ENCODE data around the gene GPR62. TPM values are rescaled to one million over a fixed set of nuclear protein-coding genes. Genes with fewer than 3 reads are reported as not detected.

Gene GPR62
- total and polyA plus RNA-seq, 9 donors, result 0.15 to 0.83 (median 0.30) TPM

GRCh38 chr3:51934991-51935885, 19.9 kb upstream of the GPR62 start:
- intact Hi-C loops (cut with DNase I), result no loop called here
- 88 to 90% (median 89%) methylated on average over 28 of the region's 28 CpGs for whole genome bisulfite sequencing, 3 donors
- Histone ChIP-seq H3K4me1 (ENCODE audit: insufficient read depth) (no peaks in the 10 kb centered on the region), H3K4me3 (no peak overlapping the region), H3K36me3 (no peaks in the 10 kb centered on the region), H3K27ac (no peak overlapping the region), H3K9me3 (no peaks in the 10 kb centered on the region), H3K27me3 (no peaks in the 10 kb centered on the region)
- DNase-seq, result no peak
- TF ChIP-seq EP300 (IDR thresholded peaks at IDR 0.05), result no peak
- no peak for TF ChIP-seq POLR2A (IDR thresholded peaks at IDR 0.05)
- TF ChIP-seq, protein P1, sequence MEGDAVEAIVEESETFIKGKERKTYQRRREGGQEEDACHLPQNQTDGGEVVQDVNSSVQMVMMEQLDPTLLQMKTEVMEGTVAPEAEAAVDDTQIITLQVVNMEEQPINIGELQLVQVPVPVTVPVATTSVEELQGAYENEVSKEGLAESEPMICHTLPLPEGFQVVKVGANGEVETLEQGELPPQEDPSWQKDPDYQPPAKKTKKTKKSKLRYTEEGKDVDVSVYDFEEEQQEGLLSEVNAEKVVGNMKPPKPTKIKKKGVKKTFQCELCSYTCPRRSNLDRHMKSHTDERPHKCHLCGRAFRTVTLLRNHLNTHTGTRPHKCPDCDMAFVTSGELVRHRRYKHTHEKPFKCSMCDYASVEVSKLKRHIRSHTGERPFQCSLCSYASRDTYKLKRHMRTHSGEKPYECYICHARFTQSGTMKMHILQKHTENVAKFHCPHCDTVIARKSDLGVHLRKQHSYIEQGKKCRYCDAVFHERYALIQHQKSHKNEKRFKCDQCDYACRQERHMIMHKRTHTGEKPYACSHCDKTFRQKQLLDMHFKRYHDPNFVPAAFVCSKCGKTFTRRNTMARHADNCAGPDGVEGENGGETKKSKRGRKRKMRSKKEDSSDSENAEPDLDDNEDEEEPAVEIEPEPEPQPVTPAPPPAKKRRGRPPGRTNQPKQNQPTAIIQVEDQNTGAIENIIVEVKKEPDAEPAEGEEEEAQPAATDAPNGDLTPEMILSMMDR (IDR thresholded peaks at IDR 0.05), result no peak

DNA sequence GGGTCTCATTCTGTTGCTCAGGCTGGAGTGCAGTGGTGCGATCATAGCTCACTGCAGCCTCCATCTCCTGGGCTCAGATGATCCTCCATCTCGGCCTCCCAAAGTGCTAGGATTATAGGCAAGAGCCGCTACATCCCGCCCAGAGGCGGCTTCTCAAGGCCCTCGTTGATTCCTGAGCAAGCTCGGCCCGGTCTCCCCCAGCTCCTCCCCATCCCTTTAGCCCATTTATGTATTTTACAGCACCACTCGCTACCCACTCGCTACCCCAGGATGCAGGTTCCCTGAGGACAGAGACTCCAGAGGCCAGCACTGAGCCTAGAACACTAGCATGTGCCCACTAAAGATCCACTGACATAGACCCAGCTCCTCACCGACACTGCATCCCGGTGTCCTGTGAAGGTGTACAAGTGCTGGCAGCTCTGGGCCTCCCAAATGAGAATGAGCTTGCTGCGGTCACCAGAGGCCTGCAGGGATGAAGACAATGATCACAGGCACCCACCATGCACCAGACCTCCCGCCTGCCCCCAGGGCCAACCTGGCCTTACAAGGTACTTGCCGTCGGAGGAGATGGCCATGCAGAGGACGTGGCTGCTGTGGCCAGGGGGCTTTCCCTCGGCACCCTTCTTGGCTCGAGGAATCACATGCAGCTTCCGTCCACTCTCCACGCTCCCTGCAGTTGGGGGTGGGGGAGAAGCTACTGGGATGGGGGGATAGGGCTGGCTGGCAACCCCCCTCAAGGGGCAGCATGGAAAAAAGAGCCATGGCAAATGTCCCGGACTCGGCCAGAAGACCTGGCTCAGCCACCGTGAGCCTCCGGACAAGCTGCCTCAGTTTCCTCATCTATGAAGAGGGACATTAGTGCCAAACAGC, 19.1 kb upstream of the GPR62 start:
- Histone ChIP-seq H3K27ac (no peak overlapping the region), H3K4me1 (ENCODE audit: insufficient read depth) (peaks cover 4% of the 10 kb centered on the region), H3K36me3 (no peaks in the 10 kb centered on the region), H3K9me3 (no peaks in the 10 kb centered on the region), H3K4me3 (no peak overlapping the region), H3K27me3 (no peaks in the 10 kb centered on the region)
- DNase-seq, result peak in 1 of 5 donors; percentile 12
- intact Hi-C loops (cut with DNase I), result no loop called here
- 94 to 95% (median 95%) methylated on average over 25 of the region's 25 CpGs for WGBS, 3 donors
- TF ChIP-seq, protein P1 (IDR thresholded peaks at IDR 0.05), result no peak
- TF ChIP-seq EP300 (IDR thresholded peaks at IDR 0.05) (no peak), POLR2A (IDR thresholded peaks at IDR 0.05) (no peak)

DNA sequence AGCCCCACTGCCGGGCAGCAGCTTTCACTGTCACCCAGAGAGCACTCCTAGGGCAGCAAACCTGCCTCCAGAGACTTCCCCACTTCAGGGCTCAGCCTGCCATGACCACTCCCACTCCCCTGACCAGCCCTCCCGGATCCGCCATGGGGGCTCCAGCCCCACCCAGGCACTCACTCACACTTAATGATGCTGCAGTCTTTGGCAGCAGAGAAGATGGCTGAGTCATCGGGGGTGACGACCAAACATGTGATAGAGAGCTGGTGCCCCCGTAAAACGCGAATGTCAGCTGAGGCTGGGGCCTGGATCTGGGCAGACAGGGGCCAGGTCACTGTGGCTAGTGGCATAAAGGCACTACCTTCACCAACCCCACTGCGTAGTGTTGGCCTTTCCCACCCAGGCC, 18.2 kb upstream of the GPR62 start:
- Histone ChIP-seq H3K27me3 (no peaks in the 10 kb centered on the region), H3K4me1 (ENCODE audit: insufficient read depth) (peaks cover 4% of the 10 kb centered on the region), H3K4me3 (no peak overlapping the region), H3K36me3 (no peaks in the 10 kb centered on the region), H3K27ac (no peak overlapping the region), H3K9me3 (no peaks in the 10 kb centered on the region)
- intact Hi-C loops (cut with DNase I), result no loop called here
- TF ChIP-seq, protein P1 (IDR thresholded peaks at IDR 0.05), result no peak
- TF ChIP-seq POLR2A (IDR thresholded peaks at IDR 0.05) (no peak), EP300 (IDR thresholded peaks at IDR 0.05) (no peak)
- 70 to 79% (median 77%) methylated on average over 9 of the region's 9 CpGs for WGBS, 3 donors
- DNase-seq, result peak in 1 of 5 donors; percentile 16

DNA sequence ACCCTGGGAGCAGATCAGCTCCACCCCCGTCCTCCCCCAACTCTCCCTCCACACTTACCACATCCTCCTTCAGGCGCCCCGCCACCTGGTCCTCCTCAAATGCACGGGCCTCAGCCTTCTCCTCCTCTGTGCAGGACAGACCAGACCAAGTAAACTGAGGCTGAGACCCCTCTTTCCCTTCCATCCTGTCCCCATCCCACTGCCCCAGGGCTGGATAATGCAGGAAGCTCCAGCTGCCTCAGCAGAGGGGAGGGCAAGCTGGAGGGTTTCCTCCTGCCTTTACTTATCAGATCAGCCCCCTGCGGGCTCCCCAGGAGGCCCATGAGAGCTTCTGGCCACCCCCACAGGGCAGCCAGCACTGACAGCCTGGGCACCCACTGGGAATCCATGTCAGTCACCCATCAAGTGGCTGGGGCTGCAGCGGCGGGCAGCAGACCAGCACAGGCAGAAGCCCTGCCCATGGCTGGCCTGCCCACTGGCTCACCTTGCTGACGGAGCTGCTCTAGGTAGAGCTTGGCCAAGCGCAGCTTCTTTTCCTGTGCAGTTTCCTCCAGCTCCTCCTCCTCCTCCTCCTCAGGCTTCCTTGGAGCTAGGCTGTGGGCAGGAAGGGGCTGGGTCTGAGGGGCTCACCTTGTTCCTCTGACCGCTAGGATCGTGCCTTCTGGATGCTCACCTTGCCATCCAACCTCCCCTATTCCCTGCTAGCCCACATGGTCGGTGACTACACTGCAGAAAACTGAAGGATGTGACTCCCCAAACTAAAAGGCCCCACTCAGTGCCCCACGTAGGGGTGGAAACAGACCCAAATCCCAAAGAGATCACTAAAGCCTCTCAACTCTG, 17.4 kb upstream of the GPR62 start:
- Histone ChIP-seq H3K4me3 (no peak overlapping the region), H3K36me3 (no peaks in the 10 kb centered on the region), H3K27me3 (no peaks in the 10 kb centered on the region), H3K9me3 (no peaks in the 10 kb centered on the region), H3K4me1 (ENCODE audit: insufficient read depth) (peaks cover 9% of the 10 kb centered on the region), H3K27ac (no peak overlapping the region)
- WGBS, 3 donors, result 86 to 91% (median 89%) methylated on average over 13 of the region's 13 CpGs
- DNase-seq, result peak in 1 of 5 donors; percentile 10
- intact Hi-C loops (cut with DNase I), result no loop called here
- TF ChIP-seq EP300 (IDR thresholded peaks at IDR 0.05) (no peak), POLR2A (IDR thresholded peaks at IDR 0.05) (no peak)
- TF ChIP-seq, protein P1 (IDR thresholded peaks at IDR 0.05), result no peak
